Measurements from ENCODE around the gene KCNN4. TPM values are rescaled to one million over a fixed set of nuclear protein-coding genes. Genes with fewer than 3 reads are reported as not detected.

The KCNN4 gene
- total RNA-seq, 2 donors from 2014 or later = not detected

DNA sequence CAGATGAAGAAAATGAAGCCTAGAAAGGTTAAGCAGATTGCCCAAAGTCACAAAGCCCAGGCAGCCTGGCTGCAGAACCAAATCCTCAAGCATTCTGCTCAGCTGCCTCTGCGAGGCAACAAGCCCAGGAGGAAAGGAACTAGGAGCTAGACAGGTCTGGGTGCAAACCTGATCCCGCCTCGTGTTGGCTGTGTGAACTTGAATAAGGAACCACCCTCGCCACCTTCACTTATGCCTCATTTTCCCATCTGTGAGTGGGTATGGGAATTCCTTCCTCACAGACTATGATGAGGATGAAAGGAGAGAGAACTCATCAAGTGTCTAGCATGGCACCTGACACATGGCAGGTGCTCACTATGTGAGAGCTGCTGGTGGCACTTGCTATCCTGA lies 32.6 kb downstream of the KCNN4 start:
- Mint-ChIP-seq H3K27me3 (ENCODE audit: insufficient read depth) (no peaks in the 10 kb centered on the region), H3K9me3 (no peaks in the 10 kb centered on the region), H3K36me3 (ENCODE audit: low read depth) (peaks cover 61% of the 10 kb centered on the region), H3K27ac (peak overlapping the region; percentile 55), H3K4me1 (peaks cover 27% of the 10 kb centered on the region), H3K4me3 (no peak overlapping the region)
- H3K27ac ChIP-seq (ENCODE audit: low read depth, low read length) = no peak overlapping the region
- no peaks in the 10 kb centered on the region for H3K9me3 ChIP-seq (ENCODE audit: control insufficient read depth, low read length)
- 81 to 100% methylated on average over 1 to 3 of the region's 4 CpGs for WGBS, 2 experiments (ENCODE audit: insufficient coverage in 1 of 2, insufficient read length in 1 of 2)
- no peak overlapping the region for H3K9ac ChIP-seq (ENCODE audit: extremely low read depth, low read length, poor library complexity, severe bottlenecking)
- TF ChIP-seq, protein P1, sequence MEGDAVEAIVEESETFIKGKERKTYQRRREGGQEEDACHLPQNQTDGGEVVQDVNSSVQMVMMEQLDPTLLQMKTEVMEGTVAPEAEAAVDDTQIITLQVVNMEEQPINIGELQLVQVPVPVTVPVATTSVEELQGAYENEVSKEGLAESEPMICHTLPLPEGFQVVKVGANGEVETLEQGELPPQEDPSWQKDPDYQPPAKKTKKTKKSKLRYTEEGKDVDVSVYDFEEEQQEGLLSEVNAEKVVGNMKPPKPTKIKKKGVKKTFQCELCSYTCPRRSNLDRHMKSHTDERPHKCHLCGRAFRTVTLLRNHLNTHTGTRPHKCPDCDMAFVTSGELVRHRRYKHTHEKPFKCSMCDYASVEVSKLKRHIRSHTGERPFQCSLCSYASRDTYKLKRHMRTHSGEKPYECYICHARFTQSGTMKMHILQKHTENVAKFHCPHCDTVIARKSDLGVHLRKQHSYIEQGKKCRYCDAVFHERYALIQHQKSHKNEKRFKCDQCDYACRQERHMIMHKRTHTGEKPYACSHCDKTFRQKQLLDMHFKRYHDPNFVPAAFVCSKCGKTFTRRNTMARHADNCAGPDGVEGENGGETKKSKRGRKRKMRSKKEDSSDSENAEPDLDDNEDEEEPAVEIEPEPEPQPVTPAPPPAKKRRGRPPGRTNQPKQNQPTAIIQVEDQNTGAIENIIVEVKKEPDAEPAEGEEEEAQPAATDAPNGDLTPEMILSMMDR (conservative IDR thresholded peaks at IDR 0.05) = no peak
- peaks cover 6% of the 10 kb centered on the region for H3K4me1 ChIP-seq (ENCODE audit: control insufficient read depth, insufficient read depth, low read length)
- no peaks in the 10 kb centered on the region for H3K27me3 ChIP-seq (ENCODE audit: control insufficient read depth, insufficient read depth, low read length, poor library complexity, severe bottlenecking)
- DNase-seq = no peak
- H3K36me3 ChIP-seq (ENCODE audit: control insufficient read depth, insufficient read depth, low read length) = peaks cover 63% of the 10 kb centered on the region
- H3K4me3 ChIP-seq (ENCODE audit: low read length) = no peak overlapping the region

DNA sequence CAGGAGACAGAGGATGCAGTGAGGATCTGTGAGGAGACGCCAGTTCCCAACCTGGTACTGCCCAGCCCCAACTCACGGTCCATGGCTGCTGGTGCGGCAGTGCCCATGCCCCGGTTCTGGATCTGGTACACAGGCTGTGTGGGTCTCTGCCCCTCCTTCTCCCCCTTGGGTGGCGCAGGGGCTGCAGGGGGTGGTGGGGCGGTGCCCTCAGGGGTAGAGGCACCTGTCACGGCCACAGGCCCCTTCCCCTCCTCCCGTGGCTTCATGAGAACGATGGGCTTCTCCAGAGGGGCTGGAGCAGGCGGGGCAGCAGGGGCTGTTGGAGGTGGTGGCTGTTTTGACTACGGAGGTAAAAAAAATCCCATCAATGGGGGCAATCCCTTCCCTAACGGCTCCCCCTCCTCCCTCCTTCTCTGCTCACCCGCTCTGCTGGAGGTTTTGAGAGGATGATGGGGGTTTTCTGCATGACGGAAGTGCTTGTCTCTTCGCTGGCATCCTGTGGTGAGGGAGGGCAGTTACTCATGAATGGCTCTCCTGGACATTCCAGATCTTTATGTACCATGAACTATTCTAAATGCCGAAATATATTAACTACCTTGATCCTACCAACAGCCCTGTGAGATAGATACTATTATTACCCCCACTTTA lies 33.1 kb downstream of the KCNN4 start:
- TF ChIP-seq, protein P1 (conservative IDR thresholded peaks at IDR 0.05) = no peak
- peaks cover 69% of the 10 kb centered on the region for H3K36me3 ChIP-seq (ENCODE audit: control insufficient read depth, insufficient read depth, low read length)
- Mint-ChIP-seq H3K4me1 (peaks cover 22% of the 10 kb centered on the region), H3K27me3 (ENCODE audit: insufficient read depth) (no peaks in the 10 kb centered on the region), H3K9me3 (no peaks in the 10 kb centered on the region), H3K36me3 (ENCODE audit: low read depth) (peaks cover 62% of the 10 kb centered on the region), H3K27ac (peak overlapping the region; percentile 55), H3K4me3 (no peak overlapping the region)
- H3K27ac ChIP-seq (ENCODE audit: low read depth, low read length) = no peak overlapping the region
- H3K9me3 ChIP-seq (ENCODE audit: control insufficient read depth, low read length) = no peaks in the 10 kb centered on the region
- H3K27me3 ChIP-seq (ENCODE audit: control insufficient read depth, insufficient read depth, low read length, poor library complexity, severe bottlenecking) = no peaks in the 10 kb centered on the region
- H3K9ac ChIP-seq (ENCODE audit: extremely low read depth, low read length, poor library complexity, severe bottlenecking) = no peak overlapping the region
- DNase-seq = no peak
- H3K4me1 ChIP-seq (ENCODE audit: control insufficient read depth, insufficient read depth, low read length) = peaks cover 6% of the 10 kb centered on the region
- WGBS, 2 experiments (ENCODE audit: insufficient coverage in 1 of 2, insufficient read length in 1 of 2) = 89 to 93% methylated on average over 3 to 14 of the region's 16 CpGs
- H3K4me3 ChIP-seq (ENCODE audit: low read length) = no peak overlapping the region

DNA sequence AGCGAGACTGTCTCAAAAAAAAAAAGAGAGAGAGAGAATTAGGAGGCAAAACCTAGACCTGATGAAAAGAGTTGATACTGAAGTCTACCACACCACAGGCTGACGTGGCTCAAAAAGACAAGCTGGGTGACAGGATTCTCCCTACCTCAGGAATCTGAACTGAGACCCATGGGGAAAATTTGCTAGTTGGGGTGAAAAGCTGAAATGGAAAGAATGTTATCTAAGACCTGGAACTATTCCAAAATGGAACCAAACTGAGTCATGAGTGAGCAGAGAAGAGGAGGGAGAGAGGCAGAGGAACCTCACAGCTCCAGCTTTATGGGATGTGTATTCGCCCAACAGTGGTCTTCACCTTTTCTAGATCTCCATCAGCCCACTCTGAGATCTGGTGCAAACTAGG lies 37.7 kb downstream of the KCNN4 start:
- DNase-seq = no peak
- H3K27ac ChIP-seq (ENCODE audit: low read depth, low read length) = no peak overlapping the region
- 95 to 100% methylated on average over 3 of the region's 3 CpGs for WGBS, 2 experiments (ENCODE audit: insufficient coverage in 1 of 2, insufficient read length in 1 of 2)
- peaks cover 12% of the 10 kb centered on the region for H3K4me1 ChIP-seq (ENCODE audit: control insufficient read depth, insufficient read depth, low read length)
- H3K9ac ChIP-seq (ENCODE audit: extremely low read depth, low read length, poor library complexity, severe bottlenecking) = no peak overlapping the region
- H3K27me3 ChIP-seq (ENCODE audit: control insufficient read depth, insufficient read depth, low read length, poor library complexity, severe bottlenecking) = no peaks in the 10 kb centered on the region
- TF ChIP-seq, protein P1 (conservative IDR thresholded peaks at IDR 0.05) = no peak
- Mint-ChIP-seq H3K27ac (no peak overlapping the region), H3K36me3 (ENCODE audit: low read depth) (peaks cover 74% of the 10 kb centered on the region), H3K9me3 (no peaks in the 10 kb centered on the region), H3K27me3 (ENCODE audit: insufficient read depth) (no peaks in the 10 kb centered on the region), H3K4me1 (peaks cover 22% of the 10 kb centered on the region), H3K4me3 (no peak overlapping the region)
- H3K36me3 ChIP-seq (ENCODE audit: control insufficient read depth, insufficient read depth, low read length) = peaks cover 79% of the 10 kb centered on the region
- H3K9me3 ChIP-seq (ENCODE audit: control insufficient read depth, low read length) = no peaks in the 10 kb centered on the region
- no peak overlapping the region for H3K4me3 ChIP-seq (ENCODE audit: low read length)
